ENCODE measurements around the gene NPSR1. TPM values are rescaled to one million over a fixed set of nuclear protein-coding genes. Genes with fewer than 3 reads are reported as not detected.
"Not testable (repeated sequence)": the region's sequence is repeated elsewhere in the genome, so short reads cannot be mapped to it uniquely, and the experiment has no call there.

Gene NPSR1
- total RNA-seq, 2 experiments from 2014 or later: not detected

DNA sequence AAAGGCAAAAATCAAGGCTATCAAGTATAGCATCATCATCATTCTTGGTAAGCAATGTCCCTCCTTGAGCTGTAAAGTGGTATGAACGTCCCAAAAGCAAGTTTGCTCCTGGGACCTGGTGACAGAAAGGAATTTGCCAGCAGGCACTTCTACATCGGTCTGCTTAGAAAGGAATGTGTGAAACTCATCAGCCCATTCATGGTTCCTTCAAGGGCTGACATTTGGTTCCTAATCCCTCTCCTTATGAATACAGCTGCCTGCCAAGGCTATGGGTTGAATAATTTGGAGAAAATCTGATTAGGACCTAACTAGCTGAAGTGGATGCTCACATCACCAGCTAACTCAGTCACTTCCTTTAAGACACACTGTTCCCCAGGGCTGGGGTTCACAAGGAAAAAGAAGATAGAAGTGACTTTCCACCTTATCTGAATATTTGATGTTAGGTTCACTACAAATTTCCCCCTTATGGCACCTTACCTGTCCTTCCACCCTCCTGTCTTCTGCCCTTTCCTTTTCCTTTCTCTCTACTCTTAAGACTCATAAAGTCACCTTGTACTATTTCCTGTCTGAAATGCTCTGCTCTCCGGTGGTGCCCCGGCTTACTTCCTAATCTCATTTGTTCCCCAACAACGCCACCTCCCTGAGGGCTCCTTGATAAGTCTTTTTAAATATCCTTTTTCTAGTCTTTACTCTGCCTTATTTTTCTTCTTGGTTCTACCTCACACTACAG is 187.1 kb downstream of the NPSR1 start:
- Mint-ChIP-seq H3K4me1 (ENCODE audit: low read depth) (no peaks in the 10 kb centered on the region), H3K27ac (no peak overlapping the region), H3K36me3 (ENCODE audit: low read depth) (no peaks in the 10 kb centered on the region), H3K4me3 (no peak overlapping the region), H3K27me3 (ENCODE audit: low read depth) (no peaks in the 10 kb centered on the region), H3K9me3 (ENCODE audit: insufficient read depth) (no peaks in the 10 kb centered on the region)
- ChIA-PET POLR2A (no interaction called here), CTCF (no interaction called here)
- DNase-seq (no peak), ATAC-seq (no peak)

DNA sequence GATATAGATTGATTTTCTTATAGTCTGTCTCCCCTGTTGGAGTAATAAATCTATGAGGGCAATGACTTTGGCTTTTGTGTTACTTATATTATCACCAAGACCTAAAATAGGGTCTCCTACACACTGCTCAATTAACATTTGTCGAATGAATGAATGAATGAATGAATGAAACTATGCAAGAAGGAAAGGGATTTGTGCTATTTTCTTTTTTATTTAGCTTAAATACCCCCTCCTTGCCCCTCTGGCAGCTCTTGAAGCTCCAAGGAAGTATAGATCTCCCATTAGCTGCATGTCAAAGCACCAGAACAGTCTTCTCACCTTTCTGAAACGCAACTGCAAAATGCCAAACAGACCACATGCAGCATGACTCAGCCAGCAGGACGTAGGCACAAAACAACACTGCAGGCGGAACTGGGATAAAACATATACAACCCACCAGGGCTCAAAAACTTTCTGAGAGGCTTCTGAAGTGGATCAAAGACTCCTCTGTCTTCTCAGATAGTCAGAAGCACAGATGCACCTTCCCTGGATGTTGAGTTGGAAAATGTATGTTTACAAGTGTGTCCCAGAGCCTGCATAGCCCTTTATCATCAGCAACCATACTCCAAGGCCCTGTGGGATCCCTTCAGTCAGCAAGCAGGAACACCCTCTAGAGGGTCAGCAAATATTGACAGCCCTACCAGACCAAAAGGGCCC is 187.8 kb downstream of the NPSR1 start:
- no peak overlapping the region for H3K27ac Mint-ChIP-seq
- H3K36me3 Mint-ChIP-seq (ENCODE audit: low read depth): no peaks in the 10 kb centered on the region
- H3K4me1 Mint-ChIP-seq (ENCODE audit: low read depth): no peaks in the 10 kb centered on the region
- no peaks in the 10 kb centered on the region for H3K9me3 Mint-ChIP-seq (ENCODE audit: insufficient read depth)
- no peak for ATAC-seq
- ChIA-PET CTCF (no interaction called here), POLR2A (no interaction called here)
- H3K4me3 Mint-ChIP-seq: no peak overlapping the region
- H3K27me3 Mint-ChIP-seq (ENCODE audit: low read depth): no peaks in the 10 kb centered on the region
- no peak for DNase-seq

DNA sequence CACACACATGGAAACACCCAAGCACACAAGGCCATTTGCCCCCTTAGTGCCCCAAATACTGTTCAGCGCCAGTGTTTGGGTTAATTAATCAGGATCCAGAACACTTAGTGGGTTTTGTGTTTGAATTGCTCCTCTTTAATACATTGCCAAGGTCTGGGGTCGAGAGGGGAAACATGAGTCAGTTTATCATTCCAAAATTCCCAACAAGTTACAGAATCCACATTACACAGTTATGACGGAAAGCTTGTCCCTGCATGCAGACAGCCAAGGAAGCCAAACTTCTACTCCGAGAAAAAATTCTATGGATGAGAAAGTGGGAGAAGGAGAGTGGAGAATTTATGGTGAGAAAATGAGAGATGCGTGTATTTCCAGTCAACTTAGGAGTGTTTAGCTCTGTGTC is 189.0 kb downstream of the NPSR1 start:
- ChIA-PET POLR2A (no interaction called here), CTCF (no interaction called here)
- Mint-ChIP-seq H3K4me3 (no peak overlapping the region), H3K9me3 (ENCODE audit: insufficient read depth) (no peaks in the 10 kb centered on the region), H3K27me3 (ENCODE audit: low read depth) (no peaks in the 10 kb centered on the region), H3K4me1 (ENCODE audit: low read depth) (no peaks in the 10 kb centered on the region), H3K36me3 (ENCODE audit: low read depth) (no peaks in the 10 kb centered on the region), H3K27ac (no peak overlapping the region)
- DNase-seq (no peak), ATAC-seq (no peak)

DNA sequence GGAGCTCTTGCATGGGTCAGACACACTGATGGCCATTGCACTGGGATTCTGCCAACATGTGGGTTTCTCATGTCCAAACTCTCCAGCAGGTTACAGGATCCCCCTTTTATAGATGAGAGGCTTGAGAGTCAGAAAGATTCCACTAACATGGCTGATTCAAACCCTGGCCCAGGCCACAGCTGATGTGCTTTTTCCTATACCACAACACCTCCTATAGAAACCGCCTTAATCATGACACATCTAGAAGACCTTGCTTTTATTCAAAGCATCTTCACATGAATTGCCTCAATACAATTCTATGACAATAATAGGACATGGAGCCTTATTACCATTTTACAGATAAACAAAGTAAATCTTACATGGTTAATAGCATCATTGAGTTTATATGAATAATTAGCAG is 190.7 kb downstream of the NPSR1 start:
- Mint-ChIP-seq H3K27me3 (ENCODE audit: low read depth) (no peaks in the 10 kb centered on the region), H3K9me3 (ENCODE audit: insufficient read depth) (no peaks in the 10 kb centered on the region), H3K36me3 (ENCODE audit: low read depth) (no peaks in the 10 kb centered on the region), H3K27ac (no peak overlapping the region), H3K4me3 (no peak overlapping the region), H3K4me1 (ENCODE audit: low read depth) (no peaks in the 10 kb centered on the region)
- CTCF ChIA-PET: no interaction called here
- DNase-seq (no peak), ATAC-seq (no peak)
- POLR2A ChIA-PET: no interaction called here

DNA sequence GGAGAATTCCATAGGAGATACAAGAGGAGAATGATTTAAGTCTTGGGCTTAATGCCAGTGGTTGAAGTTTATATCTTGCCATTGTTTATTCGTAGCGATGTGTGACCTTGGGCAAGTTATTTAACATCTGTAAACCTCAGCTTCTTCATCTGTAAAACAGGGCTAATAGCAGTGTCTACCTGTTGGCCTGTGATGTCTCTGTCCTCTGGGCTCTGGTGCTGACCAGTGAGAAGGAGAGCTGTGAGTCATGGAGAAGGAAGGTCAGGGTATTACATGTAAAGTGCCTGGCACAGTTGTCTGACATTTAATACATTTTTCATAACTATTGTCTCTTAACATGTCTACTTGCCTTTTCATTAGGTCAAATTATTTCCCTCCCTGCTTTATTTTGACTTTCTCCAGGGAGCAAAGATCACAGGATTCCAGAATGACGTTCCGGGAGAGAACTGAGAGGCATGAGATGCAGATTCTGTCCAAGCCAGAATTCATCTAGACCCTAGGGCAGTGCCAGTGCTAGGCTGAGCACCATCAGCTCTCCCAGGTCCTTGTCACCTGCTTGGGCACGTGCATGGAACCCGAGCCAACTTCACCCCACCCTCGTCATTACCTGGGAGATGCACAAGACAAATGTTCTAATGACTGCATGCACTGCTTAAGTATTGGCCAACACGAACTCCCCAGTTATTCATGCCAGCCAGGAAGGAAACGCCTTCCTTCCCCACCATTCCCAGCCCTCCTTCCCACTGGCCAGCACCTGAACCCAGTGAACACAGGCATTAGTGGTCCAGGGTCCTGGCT is 191.3 kb downstream of the NPSR1 start:
- peak; percentile 8 for DNase-seq
- Mint-ChIP-seq H3K27me3 (ENCODE audit: low read depth) (no peaks in the 10 kb centered on the region), H3K9me3 (ENCODE audit: insufficient read depth) (no peaks in the 10 kb centered on the region), H3K4me1 (ENCODE audit: low read depth) (no peaks in the 10 kb centered on the region), H3K36me3 (ENCODE audit: low read depth) (no peaks in the 10 kb centered on the region), H3K4me3 (no peak overlapping the region), H3K27ac (no peak overlapping the region)
- CTCF ChIA-PET: no interaction called here
- POLR2A ChIA-PET: no interaction called here
- ATAC-seq: no peak

DNA sequence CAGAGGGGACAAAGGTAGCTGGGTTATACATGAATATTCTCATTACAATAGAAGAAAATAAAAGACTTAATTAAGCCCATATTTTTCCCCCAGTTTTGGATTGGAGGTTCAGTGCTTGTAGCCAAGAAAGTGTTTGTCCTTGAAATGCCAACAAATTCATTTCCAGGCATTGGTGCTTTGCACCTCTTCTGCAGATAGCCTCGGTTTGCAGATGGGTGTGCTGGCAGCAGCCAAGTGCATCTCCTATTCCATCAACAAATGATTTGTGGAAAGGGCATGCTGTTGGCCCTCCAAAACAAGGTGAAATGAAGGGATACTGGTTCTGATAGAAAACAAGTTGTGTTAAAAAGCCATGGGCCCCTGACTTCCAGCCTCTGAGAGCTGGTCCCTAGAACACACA is 192.0 kb downstream of the NPSR1 start:
- ChIA-PET CTCF (no interaction called here), POLR2A (no interaction called here)
- no peak overlapping the region for H3K27ac Mint-ChIP-seq
- H3K4me3 Mint-ChIP-seq: no peak overlapping the region
- no peaks in the 10 kb centered on the region for H3K27me3 Mint-ChIP-seq (ENCODE audit: low read depth)
- ATAC-seq: no peak
- no peaks in the 10 kb centered on the region for H3K9me3 Mint-ChIP-seq (ENCODE audit: insufficient read depth)
- H3K36me3 Mint-ChIP-seq (ENCODE audit: low read depth): no peaks in the 10 kb centered on the region
- no peaks in the 10 kb centered on the region for H3K4me1 Mint-ChIP-seq (ENCODE audit: low read depth)
- DNase-seq: no peak

DNA sequence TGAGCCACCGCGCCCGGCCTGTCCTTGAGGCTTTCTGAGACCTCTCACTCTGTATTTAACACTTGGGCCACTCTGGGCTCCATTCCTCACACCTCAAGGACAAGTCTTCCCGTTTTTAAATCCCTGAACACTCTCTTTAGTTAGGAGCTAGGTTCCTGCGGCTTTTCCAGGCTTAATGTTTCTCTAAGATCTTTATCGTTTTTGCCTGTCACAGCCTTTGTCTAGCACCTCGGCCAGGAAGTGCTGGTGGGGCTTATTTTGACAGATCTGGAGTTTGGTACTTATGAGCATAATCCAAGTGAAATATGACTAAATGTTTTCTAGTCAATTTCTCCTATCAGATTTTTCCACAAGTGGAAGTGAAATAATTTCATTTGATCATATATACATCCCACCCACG is 192.7 kb downstream of the NPSR1 start:
- H3K9me3 Mint-ChIP-seq (ENCODE audit: insufficient read depth): no peaks in the 10 kb centered on the region
- no peaks in the 10 kb centered on the region for H3K27me3 Mint-ChIP-seq (ENCODE audit: low read depth)
- H3K27ac Mint-ChIP-seq: no peak overlapping the region
- no peaks in the 10 kb centered on the region for H3K4me1 Mint-ChIP-seq (ENCODE audit: low read depth)
- ChIA-PET POLR2A (no interaction called here), CTCF (no interaction called here)
- ATAC-seq: no peak
- H3K36me3 Mint-ChIP-seq (ENCODE audit: low read depth): no peaks in the 10 kb centered on the region
- no peak overlapping the region for H3K4me3 Mint-ChIP-seq
- DNase-seq: no peak

DNA sequence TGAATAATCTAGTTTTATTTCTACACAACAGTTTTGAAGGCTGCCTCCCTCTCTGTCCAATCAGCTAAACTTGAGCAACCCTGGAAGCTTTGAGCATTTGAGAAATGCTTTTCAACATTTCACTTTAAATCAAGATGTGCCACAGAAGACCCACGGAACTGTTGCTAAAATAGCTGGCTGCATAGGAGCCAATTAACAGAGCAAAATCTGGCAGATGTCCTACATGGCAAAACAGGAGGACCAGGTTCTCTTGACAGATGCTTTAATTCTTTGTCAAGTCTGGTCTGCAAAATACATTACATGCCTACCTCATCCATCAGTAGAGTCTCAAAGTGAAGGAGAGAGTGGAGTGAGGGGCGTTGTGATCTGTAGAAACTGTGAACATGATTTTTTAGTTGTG is 193.4 kb downstream of the NPSR1 start:
- Mint-ChIP-seq H3K36me3 (ENCODE audit: low read depth) (no peaks in the 10 kb centered on the region), H3K27ac (no peak overlapping the region), H3K4me3 (no peak overlapping the region), H3K4me1 (ENCODE audit: low read depth) (no peaks in the 10 kb centered on the region), H3K27me3 (ENCODE audit: low read depth) (no peaks in the 10 kb centered on the region), H3K9me3 (ENCODE audit: insufficient read depth) (no peaks in the 10 kb centered on the region)
- ATAC-seq (no peak), DNase-seq (no peak)
- ChIA-PET POLR2A (no interaction called here), CTCF (no interaction called here)

DNA sequence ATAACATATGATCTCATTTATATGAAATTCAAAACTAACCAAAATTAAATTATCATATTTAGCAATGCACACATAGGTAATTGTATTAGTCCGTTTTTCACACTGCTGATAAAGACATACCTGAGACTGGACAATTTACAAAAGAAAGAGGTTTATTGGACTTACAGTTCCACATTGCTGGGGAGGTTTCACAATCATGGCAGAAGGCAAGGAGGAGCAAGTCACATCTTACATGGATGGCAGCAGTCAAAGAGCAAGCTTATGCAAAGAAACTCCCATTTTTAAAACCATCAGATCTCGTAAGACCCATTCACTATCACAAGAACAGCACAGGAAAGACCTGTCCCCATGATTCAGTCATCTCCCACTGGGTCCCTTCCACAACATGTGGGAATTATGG is 200.4 kb downstream of the NPSR1 start:
- H3K27me3 Mint-ChIP-seq (ENCODE audit: low read depth); H3K36me3 Mint-ChIP-seq (ENCODE audit: low read depth); CTCF ChIA-PET; H3K4me1 Mint-ChIP-seq (ENCODE audit: low read depth); H3K27ac Mint-ChIP-seq; DNase-seq; POLR2A ChIA-PET; ATAC-seq; H3K9me3 Mint-ChIP-seq (ENCODE audit: insufficient read depth); H3K4me3 Mint-ChIP-seq: not testable (repeated sequence)

DNA sequence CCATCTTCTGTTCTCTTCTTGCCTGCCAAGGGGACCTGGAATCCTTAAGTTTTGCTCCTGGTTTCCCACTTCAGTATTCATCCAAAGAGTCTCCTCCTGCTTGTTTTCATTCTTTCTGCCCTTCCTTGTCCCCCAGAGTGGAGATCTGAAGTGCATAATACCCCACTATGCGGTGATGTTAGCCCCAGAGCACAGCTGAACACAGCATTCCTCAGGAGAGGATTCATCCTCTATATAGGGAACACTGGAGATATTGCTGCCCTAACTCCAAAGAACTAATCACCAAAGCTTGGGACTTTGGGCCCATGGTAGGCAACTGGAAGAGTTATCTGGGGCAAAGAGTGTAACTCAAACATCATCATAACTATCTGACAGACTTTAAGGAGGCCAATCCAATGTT is 201.3 kb downstream of the NPSR1 start:
- CTCF ChIA-PET; H3K36me3 Mint-ChIP-seq (ENCODE audit: low read depth); ATAC-seq; DNase-seq; POLR2A ChIA-PET; H3K27me3 Mint-ChIP-seq (ENCODE audit: low read depth); H3K4me1 Mint-ChIP-seq (ENCODE audit: low read depth); H3K9me3 Mint-ChIP-seq (ENCODE audit: insufficient read depth); H3K4me3 Mint-ChIP-seq; H3K27ac Mint-ChIP-seq: not testable (repeated sequence)

DNA sequence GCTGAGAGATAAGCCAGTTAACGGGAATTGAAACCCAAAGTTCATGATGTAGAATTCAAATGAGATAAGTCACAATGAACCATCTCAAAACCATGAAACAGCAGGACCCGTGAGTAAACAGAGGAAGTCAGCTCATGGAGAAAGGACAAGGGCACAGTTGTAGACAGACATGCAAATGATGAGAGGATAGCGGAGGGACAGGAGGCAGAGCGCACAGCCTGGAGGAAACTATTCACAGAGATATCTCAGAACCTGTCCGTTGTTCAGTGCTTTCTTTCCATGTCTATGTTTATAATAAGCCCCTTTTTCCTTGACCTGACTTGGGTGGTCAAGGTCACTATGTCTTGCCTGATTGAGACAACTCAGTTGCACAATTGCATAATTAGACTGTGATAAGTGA is 208.2 kb downstream of the NPSR1 start:
- ATAC-seq; H3K9me3 Mint-ChIP-seq (ENCODE audit: insufficient read depth); POLR2A ChIA-PET; H3K27ac Mint-ChIP-seq; H3K36me3 Mint-ChIP-seq (ENCODE audit: low read depth); DNase-seq; H3K27me3 Mint-ChIP-seq (ENCODE audit: low read depth); H3K4me3 Mint-ChIP-seq; H3K4me1 Mint-ChIP-seq (ENCODE audit: low read depth); CTCF ChIA-PET: not testable (repeated sequence)

DNA sequence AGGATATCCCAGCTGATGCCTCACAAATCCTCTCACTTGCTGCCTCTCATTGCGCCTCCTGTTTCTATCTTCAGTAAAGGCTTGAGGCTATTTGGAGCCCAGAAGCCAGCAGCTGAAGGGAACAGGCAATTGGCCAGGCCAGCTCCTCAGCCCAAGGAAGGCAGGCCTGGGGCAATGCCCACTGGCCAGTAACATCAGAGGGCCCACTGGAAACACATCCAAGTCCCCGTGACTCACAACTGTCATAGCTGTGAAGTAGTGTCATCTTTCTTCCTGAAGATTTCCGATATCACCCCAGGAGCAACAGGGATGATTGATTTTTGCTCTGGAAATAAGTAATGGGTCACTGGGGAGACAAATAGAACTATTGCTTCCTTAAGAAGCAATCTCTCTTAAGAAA is 209.3 kb downstream of the NPSR1 start:
- CTCF ChIA-PET; POLR2A ChIA-PET; H3K36me3 Mint-ChIP-seq (ENCODE audit: low read depth); H3K27ac Mint-ChIP-seq; DNase-seq; H3K4me3 Mint-ChIP-seq; H3K4me1 Mint-ChIP-seq (ENCODE audit: low read depth); ATAC-seq; H3K27me3 Mint-ChIP-seq (ENCODE audit: low read depth); H3K9me3 Mint-ChIP-seq (ENCODE audit: insufficient read depth): not testable (repeated sequence)

All from activated CD8-positive, alpha-beta T cell treated with anti-CD3 and anti-CD28 coated beads, Interleukin-2, amount 10 ng/mL, durations not matched to agents 7 days and 5 days (primary cell).